NCI-H345 (cell line): ENCODE results near the gene PLPP3.

Source experiments
- DNase-seq: peaks from one replicate; lab custom pipeline; 2025; lab: John Stamatoyannopoulos, UW

Gene PLPP3

GRCh38 chr1:56547977-56548376 lies 31.4 kb downstream of the PLPP3 start:
- no peak for DNase-seq

- no peak for DNase-seq
These were observed 31.9 kb downstream of the PLPP3 start for GRCh38 chr1:56547473-56547872.

GRCh38 chr1:56545711-56546110 lies 33.7 kb downstream of the PLPP3 start:
- DNase-seq, result no peak

- no peak for DNase-seq
These were observed 35.4 kb downstream of the PLPP3 start for GRCh38 chr1:56543783-56544612.

- DNase-seq, result no peak
These were observed 36.7 kb downstream of the PLPP3 start for GRCh38 chr1:56542651-56543050.

- no peak for DNase-seq
These were observed 38.0 kb downstream of the PLPP3 start for GRCh38 chr1:56541408-56541807.

GRCh38 chr1:56540467-56540866 lies 38.9 kb downstream of the PLPP3 start:
- DNase-seq, result no peak

- no peak for DNase-seq
These were observed 39.8 kb downstream of the PLPP3 start for GRCh38 chr1:56539520-56539931.

GRCh38 chr1:56538532-56538931 lies 40.8 kb downstream of the PLPP3 start:
- no peak for DNase-seq

- no peak for DNase-seq
These were observed 41.7 kb downstream of the PLPP3 start for GRCh38 chr1:56537660-56538059.

GRCh38 chr1:56535939-56536338 lies 43.4 kb downstream of the PLPP3 start:
- DNase-seq, result peak; percentile 37

- DNase-seq, result no peak
These were observed 44.0 kb downstream of the PLPP3 start for GRCh38 chr1:56535362-56535761.

- no peak for DNase-seq
These were observed 45.2 kb downstream of the PLPP3 start for GRCh38 chr1:56534130-56534651.

GRCh38 chr1:56533621-56534020 lies 45.7 kb downstream of the PLPP3 start:
- DNase-seq, result no peak

GRCh38 chr1:56533197-56533596 lies 46.2 kb downstream of the PLPP3 start:
- DNase-seq, result no peak

- DNase-seq, result no peak
These were observed 47.0 kb downstream of the PLPP3 start for GRCh38 chr1:56532350-56532683.

GRCh38 chr1:56531624-56532349 lies 47.6 kb downstream of the PLPP3 start:
- DNase-seq, result no peak

GRCh38 chr1:56529801-56530200 lies 49.6 kb downstream of the PLPP3 start:
- no peak for DNase-seq

- DNase-seq, result peak; percentile 51
These were observed 51.6 kb downstream of the PLPP3 start for GRCh38 chr1:56527548-56528302.

GRCh38 chr1:56526571-56527174 lies 52.7 kb downstream of the PLPP3 start:
- DNase-seq, result no peak

- DNase-seq, result no peak
These were observed 53.8 kb downstream of the PLPP3 start for GRCh38 chr1:56525489-56526041.

GRCh38 chr1:56524263-56524662 lies 55.1 kb downstream of the PLPP3 start:
- no peak for DNase-seq
